SU-DHL-6 (cell line): Measurements from ENCODE around the gene FBXO41.

ENCODE experiments used
- EZH2phosphoT487 ChIP-seq: fragments of 200-600 bp; sonication (generic), shearing (Covaris generic); conservative IDR thresholded peaks from 2 replicates; pipeline ENCODE4 v1.6.1; 2018; ENCODE audit warnings: mild to moderate bottlenecking, antibody characterized with exemption, low read length, moderate library complexity, mixed read lengths
- TF ChIP-seq, protein P1 (sequence below): fragments of 200-600 bp; sonication (generic); IDR thresholded peaks from one replicate; pipeline ENCODE4 v1.5.1; 2017; ENCODE audit warnings: antibody characterized with exemption, mild to moderate bottlenecking, low read length, moderate library complexity; ENCODE audit not compliant: insufficient read depth, poor library complexity, severe bottlenecking

- TF ChIP-seq, protein P1, sequence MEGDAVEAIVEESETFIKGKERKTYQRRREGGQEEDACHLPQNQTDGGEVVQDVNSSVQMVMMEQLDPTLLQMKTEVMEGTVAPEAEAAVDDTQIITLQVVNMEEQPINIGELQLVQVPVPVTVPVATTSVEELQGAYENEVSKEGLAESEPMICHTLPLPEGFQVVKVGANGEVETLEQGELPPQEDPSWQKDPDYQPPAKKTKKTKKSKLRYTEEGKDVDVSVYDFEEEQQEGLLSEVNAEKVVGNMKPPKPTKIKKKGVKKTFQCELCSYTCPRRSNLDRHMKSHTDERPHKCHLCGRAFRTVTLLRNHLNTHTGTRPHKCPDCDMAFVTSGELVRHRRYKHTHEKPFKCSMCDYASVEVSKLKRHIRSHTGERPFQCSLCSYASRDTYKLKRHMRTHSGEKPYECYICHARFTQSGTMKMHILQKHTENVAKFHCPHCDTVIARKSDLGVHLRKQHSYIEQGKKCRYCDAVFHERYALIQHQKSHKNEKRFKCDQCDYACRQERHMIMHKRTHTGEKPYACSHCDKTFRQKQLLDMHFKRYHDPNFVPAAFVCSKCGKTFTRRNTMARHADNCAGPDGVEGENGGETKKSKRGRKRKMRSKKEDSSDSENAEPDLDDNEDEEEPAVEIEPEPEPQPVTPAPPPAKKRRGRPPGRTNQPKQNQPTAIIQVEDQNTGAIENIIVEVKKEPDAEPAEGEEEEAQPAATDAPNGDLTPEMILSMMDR: no peak
- no peak for TF ChIP-seq EZH2phosphoT487
Observed at GRCh38 chr2:73281244-73281643, 3.0 kb downstream of the FBXO41 start.
